NT2/D1 (cell line): ENCODE measurements around the gene TPSB2.

Source experiments
- SUZ12 ChIP-seq: IDR thresholded peaks from 2 replicates; pipeline ENCODE4 v1.6.1; 2011; ENCODE audit not compliant: insufficient read length, insufficient read depth; ENCODE audit errors: extremely low read depth
- YY1 ChIP-seq: IDR thresholded peaks from 2 replicates; pipeline ENCODE4 v1.6.1; 2011; ENCODE audit not compliant: insufficient read length, insufficient read depth

DNA sequence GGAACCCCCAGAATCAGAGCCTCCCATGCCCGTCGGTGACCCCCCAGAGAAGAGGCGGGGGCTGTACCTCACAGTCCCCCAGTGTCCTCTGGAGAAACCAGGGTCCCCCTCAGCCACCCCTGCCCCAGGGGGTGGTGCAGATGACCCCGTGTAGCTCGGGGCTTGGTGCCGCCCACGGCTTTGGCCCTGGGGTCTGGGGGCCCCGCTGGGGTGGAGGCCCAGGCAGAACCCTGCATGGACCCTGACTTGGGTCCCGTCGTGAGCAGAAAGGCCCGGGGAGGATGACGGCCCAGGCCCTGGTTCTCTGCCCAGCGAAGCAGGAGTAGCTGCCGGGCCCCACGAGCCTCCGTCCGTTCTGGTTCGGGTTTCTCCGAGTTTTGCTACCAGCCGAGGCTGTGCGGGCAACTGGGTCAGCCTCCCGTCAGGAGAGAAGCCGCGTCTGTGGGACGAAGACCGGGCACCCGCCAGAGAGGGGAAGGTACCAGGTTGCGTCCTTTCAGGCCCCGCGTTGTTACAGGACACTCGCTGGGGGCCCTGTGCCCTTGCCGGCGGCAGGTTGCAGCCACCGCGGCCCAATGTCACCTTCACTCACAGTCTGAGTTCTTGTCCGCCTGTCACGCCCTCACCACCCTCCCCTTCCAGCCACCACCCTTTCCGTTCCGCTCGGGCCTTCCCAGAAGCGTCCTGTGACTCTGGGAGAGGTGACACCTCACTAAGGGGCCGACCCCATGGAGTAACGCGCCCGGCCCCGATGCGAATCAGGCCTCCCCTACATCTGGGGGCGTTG, 8.9 kb downstream of the TPSB2 start:
- no peak for TF ChIP-seq YY1
- TF ChIP-seq SUZ12 = no peak
